ENCODE data around the gene TRIM46.

DNA sequence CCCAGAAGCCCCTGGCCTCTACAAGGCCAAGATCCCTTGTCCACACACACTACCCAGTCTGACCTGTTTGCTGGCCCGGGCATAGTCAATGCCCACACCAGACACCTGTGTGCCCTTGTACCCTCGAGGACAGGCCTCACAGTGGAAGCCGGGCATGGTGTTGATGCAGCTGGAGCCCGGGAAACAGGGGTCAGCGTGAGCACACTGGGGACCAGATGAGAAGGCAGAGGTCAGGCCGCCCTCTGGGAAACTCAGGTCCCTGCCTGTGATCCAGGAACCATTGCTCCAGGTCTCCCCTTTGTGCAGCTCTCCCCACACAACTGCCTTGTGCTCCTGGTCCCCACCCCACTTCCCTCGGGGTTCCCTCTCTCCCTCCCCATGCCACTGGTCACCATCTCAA, 28.5 kb downstream of the TRIM46 start:
- TF ChIP-seq, protein P1, sequence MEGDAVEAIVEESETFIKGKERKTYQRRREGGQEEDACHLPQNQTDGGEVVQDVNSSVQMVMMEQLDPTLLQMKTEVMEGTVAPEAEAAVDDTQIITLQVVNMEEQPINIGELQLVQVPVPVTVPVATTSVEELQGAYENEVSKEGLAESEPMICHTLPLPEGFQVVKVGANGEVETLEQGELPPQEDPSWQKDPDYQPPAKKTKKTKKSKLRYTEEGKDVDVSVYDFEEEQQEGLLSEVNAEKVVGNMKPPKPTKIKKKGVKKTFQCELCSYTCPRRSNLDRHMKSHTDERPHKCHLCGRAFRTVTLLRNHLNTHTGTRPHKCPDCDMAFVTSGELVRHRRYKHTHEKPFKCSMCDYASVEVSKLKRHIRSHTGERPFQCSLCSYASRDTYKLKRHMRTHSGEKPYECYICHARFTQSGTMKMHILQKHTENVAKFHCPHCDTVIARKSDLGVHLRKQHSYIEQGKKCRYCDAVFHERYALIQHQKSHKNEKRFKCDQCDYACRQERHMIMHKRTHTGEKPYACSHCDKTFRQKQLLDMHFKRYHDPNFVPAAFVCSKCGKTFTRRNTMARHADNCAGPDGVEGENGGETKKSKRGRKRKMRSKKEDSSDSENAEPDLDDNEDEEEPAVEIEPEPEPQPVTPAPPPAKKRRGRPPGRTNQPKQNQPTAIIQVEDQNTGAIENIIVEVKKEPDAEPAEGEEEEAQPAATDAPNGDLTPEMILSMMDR (IDR thresholded peaks at IDR 0.05) = no peak
- TF ChIP-seq POLR2A (IDR thresholded peaks at IDR 0.05) (no peak), EP300 (IDR thresholded peaks at IDR 0.05) (no peak), POLR2AphosphoS5 (IDR thresholded peaks at IDR 0.05) (no peak)
